Right cardiac atrium (tissue), 5 donors: ENCODE data around the gene PAXX. TPM values are rescaled to one million over a fixed set of nuclear protein-coding genes. Genes with fewer than 3 reads are reported as not detected.
"Not testable (repeated sequence)": the region's sequence is repeated elsewhere in the genome, so short reads cannot be mapped to it uniquely, and the experiment has no call there.

Experiments
- ATAC-seq, 2 donors: fragments of 200-7000 bp; cut with Tn5 transposase; one replicate each; pipeline versions ENCODE4 v1.8.0 to v1.9.1; 2020; ENCODE audit warnings: moderate library complexity in 2 of 2, mild to moderate bottlenecking in 1 of 2
- DNase-seq, 3 donors: peaks; one replicate each; pipeline ENCODE4 v3.0.0-alpha.2; 2020
- H3K27ac ChIP-seq: one replicate; pipeline ENCODE4 v1.5.1; 2013; ENCODE audit warnings: mild to moderate bottlenecking, low read length, control low read depth, moderate library complexity
- H3K27me3 ChIP-seq: one replicate; pipeline ENCODE4 v1.6.1; 2013; ENCODE audit not compliant: control insufficient read depth, insufficient read depth
- H3K4me1 ChIP-seq: one replicate; pipeline ENCODE4 v1.6.1; 2013; ENCODE audit warnings: low read length; ENCODE audit not compliant: control insufficient read depth, insufficient read depth
- H3K4me3 ChIP-seq: one replicate; pipeline ENCODE4 v1.5.1; 2013; ENCODE audit warnings: low read length, control low read depth
- H3K9me3 ChIP-seq: one replicate; pipeline ENCODE4 v1.6.1; 2013; ENCODE audit warnings: low read length; ENCODE audit not compliant: control insufficient read depth
- WGBS: extraction: QIAGEN DNeasy Blood & Tissue Kit; methylation state at CpG from one replicate; pipeline ENCODE4 v1.1.7; 2013; 5-methylcytosine and 5-hydroxymethylcytosine counted together
- intact Hi-C, 4 donors: fragments of 100-400 bp; cut with DNase I; formaldehyde crosslinking; loops; one replicate each; pipeline versions ENCODE4 v1.11.0 to v1.14.0; 2022 to 2023
- polyA plus RNA-seq: library from polyadenylated mRNA; stranded (reverse); fragments of 200-250 nt; gene quantifications from one replicate; pipeline ENCODE4 v1.2.3, GENCODE V29; 2013
- total RNA-seq, 4 donors: library from RNA; stranded (reverse); fragmentation: NEBNext Ultra II Directional; extraction: Animal tissue kit (Norgen Biotek cat#: 25700); gene quantifications; one replicate each; pipeline ENCODE4 v1.2.1, GENCODE V29; 2021
- donor health status: healthy with polysubstance abuse.
- donor health status: DM: no; HTN: yes; CAD: no.
- donor health status: DM: no; HTN: no; CAD: no.
- donor health status: DM: no; HTN: yes; CAD: no; lungs with severe emphysema.
- donor health status: DM: yes; HTN: yes; CAD: no.

PAXX gene
- total and polyA plus RNA-seq, 5 donors, result 24.8 to 44.5 (median 29.4) TPM

DNA sequence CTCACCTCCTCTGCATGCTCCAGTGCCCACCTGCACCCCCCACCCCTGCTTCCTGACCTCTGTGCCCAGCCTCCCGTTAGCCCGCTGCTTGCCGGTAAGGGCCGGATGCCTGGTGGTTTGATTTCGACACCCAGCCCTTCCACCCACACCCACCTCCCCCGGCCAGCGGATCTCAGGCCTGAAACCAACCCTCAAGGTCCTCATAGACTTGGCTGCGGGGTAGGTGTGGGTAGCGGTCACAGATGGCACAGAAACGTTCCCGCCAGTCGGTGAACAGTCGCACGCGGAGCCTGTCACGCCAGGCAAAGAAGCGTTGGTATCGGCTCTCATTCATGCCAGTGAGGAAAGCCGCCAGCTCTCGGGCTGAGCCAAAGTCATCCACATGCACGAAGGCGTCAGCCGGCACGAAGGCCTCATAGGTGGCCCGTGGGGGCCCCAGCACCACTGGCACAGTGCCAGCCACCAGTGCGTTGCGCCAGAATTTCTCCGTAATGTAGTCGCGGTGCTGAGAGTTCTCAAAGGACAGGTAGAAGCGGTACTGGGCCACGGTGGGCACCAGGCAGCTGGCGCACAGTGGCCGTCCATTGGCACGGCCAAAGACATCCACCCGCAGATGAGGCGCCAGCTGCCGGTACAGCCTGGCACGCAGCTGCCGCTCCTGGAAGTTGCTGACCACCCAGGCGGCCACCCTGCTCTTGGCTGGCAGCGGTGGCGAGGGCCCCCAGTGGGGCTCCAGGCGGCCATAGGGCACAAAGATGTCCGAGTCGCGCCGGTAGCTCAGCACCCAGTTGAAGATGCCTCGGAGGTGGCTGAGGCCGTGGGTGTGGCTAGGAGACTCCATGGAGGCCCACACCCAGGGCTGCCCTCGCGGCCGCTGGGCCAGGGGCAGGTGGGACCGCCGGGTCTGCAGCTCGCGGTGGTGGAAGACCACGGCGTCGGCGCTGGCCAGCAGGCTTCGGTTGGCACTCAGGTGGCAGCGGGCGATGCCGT lies 38.6 kb downstream of the PAXX start:
- 88% methylated on average over 65 of the region's 65 CpGs for WGBS
- intact Hi-C loops, result loop anchor here in 1 of 4 donors (10.0 kb wide), 1 partner anchor 86 kb away; the partner anchor contains the start of genes C8G and FBXW5
- Histone ChIP-seq H3K4me3 (no peak overlapping the region), H3K4me1 (no peaks in the 10 kb centered on the region), H3K9me3 (no peaks in the 10 kb centered on the region), H3K27ac (no peak overlapping the region), H3K27me3 (no peaks in the 10 kb centered on the region)
- DNase-seq, result no peak
- ATAC-seq, result no peak

DNA sequence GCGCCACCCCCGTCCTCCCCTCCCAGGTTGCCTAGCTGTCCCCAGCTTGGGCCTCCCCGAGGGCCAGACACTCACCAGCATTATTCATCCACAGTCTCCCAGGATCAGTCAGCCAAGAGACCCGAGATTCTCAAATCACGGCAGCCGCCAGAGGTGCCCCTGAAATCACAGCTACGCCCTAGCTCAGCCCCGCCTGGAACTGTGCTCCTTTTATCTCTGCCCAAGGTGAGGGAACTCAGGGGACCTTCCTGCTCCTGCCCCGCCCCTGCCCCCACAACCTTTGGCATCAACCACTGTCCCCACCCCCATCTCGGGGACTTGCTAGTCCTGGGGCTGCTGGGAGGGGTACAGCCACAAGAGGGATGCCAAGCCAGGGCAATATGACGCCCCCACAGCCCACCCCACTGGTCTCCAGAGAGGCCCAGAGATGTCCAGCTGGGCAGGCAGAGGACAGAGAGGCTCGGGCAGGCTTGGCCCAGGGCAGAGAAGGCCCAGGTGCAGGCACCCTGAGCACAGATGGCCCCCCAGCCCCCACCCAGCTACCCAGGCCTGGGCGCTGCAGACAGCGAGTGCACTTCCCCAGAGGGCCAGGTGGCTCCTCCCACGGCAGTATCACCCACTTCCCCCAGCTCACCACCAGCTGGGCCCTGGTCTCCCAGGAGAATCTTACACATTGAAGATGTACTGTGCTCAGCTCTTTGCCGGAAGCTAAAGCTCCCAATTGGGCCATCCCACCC lies 39.9 kb downstream of the PAXX start, which contains the start of gene FUT7:
FUT7 (minus strand) TSS at position 185 of the 737 bp plus-strand sequence; CDS start at position 88, 97 bp downstream.
- intact Hi-C loops, result loop anchor here in 1 of 4 donors (10.0 kb wide), 1 partner anchor 87 kb away; the partner anchor contains the start of genes C8G and FBXW5

DNA sequence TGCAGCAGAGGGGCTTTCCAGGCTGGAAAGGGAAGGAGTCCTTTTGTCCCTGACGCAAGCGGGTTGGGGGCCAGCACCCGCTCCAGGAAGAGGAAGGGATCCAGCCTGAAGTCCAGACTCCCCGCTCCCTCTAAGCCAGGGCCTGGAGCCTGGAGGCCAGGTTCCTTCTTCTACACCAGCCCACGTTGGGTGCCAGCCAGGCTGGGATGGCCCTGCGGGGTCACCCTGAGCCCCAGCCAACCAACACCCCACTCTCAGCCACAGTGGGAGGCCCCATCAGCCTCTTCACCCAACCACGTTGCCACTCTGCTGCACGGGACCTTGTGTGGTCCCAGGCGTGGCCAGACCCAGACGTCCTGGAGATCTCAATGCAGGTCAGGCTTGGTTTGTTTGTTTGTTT lies 40.6 kb downstream of the PAXX start:
- intact Hi-C loops, result loop anchor here in 1 of 4 donors (10.0 kb wide), 1 partner anchor 88 kb away; the partner anchor contains the start of genes C8G and FBXW5
- DNase-seq, result peak; percentile 65 to 89 (median 88)
- ATAC-seq, result peak; percentile 3 to 5
- no peak overlapping the region for H3K27ac ChIP-seq
- H3K4me1 ChIP-seq, result no peaks in the 10 kb centered on the region
- no peak overlapping the region for H3K4me3 ChIP-seq
- H3K9me3 ChIP-seq, result no peaks in the 10 kb centered on the region
- 65% methylated on average over 10 of the region's 10 CpGs for WGBS
- no peaks in the 10 kb centered on the region for H3K27me3 ChIP-seq

More for the DNA sequence above, 39.9 kb downstream of the PAXX start, which contains the start of gene FUT7:
- 59% methylated on average over 16 of the region's 16 CpGs for WGBS
- ATAC-seq (no peak), DNase-seq (no peak)
- Histone ChIP-seq H3K27me3 (no peaks in the 10 kb centered on the region), H3K27ac (no peak within 1 kb of the TSS), H3K4me1 (no peaks in the 10 kb centered on the region), H3K9me3 (no peaks in the 10 kb centered on the region), H3K4me3 (no peak within 1 kb of the TSS)

DNA sequence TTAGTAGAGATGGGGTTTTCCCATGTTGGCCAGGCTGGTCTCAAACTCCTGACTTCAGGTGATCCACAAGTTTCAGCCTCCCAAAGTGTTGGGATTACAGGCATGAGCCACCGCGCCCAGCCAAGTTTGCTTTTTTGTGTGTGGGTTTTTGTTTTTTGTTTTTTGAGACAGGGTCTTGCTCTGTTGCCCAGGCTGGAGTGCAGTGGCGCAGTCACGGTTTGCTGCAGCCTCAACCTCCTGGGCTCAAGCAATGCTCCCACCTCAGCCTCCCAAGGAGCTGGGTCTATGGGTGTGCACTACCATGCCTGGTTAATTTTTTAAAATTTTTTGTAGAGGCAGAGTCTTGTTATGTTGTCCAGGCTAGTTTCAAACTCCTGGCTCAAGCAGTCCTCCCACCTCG lies 41.3 kb downstream of the PAXX start:
- intact Hi-C loops, result loop anchor here in 1 of 4 donors (10.0 kb wide), 1 partner anchor 89 kb away; the partner anchor contains the start of genes C8G and FBXW5

DNA sequence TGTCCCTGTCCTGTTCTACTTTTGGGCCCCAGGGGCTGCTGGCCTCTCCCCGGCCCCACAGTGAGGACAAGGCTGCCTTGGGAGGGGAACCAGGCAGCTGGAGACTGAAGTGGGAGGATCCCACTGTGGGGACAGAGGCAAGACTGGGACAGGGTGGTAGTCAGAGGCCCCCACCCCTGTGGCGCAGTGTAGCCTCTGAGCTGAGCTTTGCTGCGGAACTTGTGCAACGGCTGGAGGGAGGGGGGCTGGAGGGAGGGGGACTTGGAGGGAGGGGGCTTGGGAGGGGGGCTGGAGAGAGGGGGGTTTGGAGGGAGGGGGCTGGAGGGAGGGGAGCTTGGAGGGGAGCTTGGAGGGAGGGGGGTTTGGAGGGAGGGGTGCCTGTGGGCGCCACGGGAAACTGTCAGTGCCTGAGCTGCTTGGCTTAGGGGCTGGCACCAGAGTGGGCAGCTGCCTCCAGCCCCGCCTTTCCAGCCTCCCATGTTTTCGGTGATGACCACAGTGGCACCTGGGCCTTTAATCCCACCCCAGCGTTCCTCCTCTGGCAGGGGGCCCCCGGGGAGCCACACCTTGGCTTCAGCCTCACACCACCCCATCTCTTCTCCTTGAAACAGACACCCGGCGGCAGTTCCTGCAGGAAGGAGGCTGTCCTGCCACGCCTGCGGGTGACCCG lies 42.0 kb downstream of the PAXX start:
- H3K4me3 ChIP-seq, result no peak overlapping the region
- H3K27me3 ChIP-seq, result no peaks in the 10 kb centered on the region
- DNase-seq (peak in 2 of 3 donors; percentile 79 to 83), ATAC-seq (no peak)
- H3K27ac ChIP-seq, result no peak overlapping the region
- intact Hi-C loops, result loop anchor here in 3 of 4 donors (2.0 to 10.0 kb wide), 2 partner anchors 89 to 247 kb away; partner anchors contain the start of genes C8G (in 1 of the 3) and FBXW5 (in 1 of the 3)
- 42% methylated on average over 15 of the region's 15 CpGs for WGBS
- H3K9me3 ChIP-seq, result no peaks in the 10 kb centered on the region
- no peaks in the 10 kb centered on the region for H3K4me1 ChIP-seq

More for the DNA sequence above, 41.3 kb downstream of the PAXX start:
- not testable (repeated sequence) for DNase-seq, ATAC-seq, H3K4me3 ChIP-seq, H3K27me3 ChIP-seq, H3K27ac ChIP-seq, H3K9me3 ChIP-seq, H3K4me1 ChIP-seq
- 96% methylated on average over 5 of the region's 5 CpGs for WGBS

DNA sequence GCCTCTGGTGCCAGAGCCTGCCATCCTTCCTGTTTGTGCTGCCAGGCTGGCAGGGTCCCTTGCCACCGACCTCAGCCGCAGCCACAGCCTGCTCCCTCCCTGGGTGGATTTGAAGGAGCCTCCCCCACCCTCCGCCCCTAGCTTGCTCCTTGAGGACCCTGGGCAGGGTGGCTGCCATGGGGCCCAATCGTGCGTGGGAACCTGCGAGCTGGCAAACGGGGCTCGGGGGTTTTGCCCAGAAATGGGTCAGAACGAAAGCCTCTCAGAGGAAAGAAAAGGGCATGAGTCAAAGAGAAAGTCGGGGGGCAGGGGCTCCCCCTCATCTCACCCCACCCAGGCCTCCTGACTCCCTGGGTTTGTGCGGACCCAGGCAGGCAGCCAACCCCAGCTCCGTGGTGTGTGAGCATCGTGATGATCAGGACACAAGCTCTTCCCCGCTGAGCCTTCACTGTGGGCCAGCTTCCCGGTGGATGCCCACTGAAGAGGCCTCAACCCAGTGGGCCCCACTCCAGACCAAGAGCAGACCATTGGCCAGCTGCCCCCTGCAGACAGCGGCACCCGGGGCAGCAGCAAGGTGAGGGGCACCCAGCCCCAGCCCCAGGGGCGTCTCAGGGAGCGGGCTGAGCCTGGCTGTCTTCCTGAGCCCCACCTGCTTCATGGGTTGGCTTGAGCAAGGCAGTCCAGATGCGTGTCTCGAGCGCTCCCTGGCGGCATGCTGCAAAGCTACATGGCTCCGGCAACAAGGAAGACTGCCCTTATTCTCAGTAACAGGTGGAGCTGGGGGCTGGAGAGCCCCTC lies 42.7 kb downstream of the PAXX start:
- ATAC-seq (peak; percentile 63 to 76), DNase-seq (peak; percentile 77 to 93 (median 90))
- intact Hi-C loops, result loop anchor here (2.0 to 10.0 kb wide), 4 partner anchors 88 to 248 kb away; partner anchors contain the start of genes C8G (in 2 of the 4) and FBXW5 (in 1 of the 4)
- no peak overlapping the region for H3K27ac ChIP-seq
- WGBS, result 21% methylated on average over 24 of the region's 24 CpGs
- no peak overlapping the region for H3K4me3 ChIP-seq
- no peaks in the 10 kb centered on the region for H3K9me3 ChIP-seq
- no peaks in the 10 kb centered on the region for H3K4me1 ChIP-seq
- no peaks in the 10 kb centered on the region for H3K27me3 ChIP-seq

DNA sequence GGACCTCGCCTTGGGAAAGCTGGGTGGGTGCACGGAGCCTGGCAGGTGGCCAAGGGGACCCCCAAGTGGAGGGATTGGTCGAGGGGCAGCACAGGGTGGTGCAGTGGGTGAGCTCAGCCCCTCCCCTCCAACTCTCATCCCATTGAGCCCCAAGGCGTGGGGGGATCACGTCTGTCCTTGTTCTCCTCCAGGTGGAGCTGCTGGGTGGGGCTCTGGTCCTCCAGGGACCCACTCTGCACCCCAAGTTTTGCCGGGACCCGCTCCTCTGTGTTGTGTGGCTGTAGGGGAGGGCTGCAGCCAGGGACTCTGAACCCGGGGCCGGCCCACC lies 43.2 kb downstream of the PAXX start:
- H3K4me1 ChIP-seq, result no peaks in the 10 kb centered on the region
- no peak overlapping the region for H3K27ac ChIP-seq
- no peaks in the 10 kb centered on the region for H3K27me3 ChIP-seq
- intact Hi-C loops, result loop anchor here (2.0 to 10.0 kb wide), 4 partner anchors 88 to 249 kb away; partner anchors contain the start of genes C8G (in 2 of the 4) and FBXW5 (in 1 of the 4)
- H3K4me3 ChIP-seq, result no peak overlapping the region
- WGBS, result 23% methylated on average over 9 of the region's 9 CpGs
- DNase-seq (no peak), ATAC-seq (peak in 1 of 2 donors; percentile 2)
- no peaks in the 10 kb centered on the region for H3K9me3 ChIP-seq

DNA sequence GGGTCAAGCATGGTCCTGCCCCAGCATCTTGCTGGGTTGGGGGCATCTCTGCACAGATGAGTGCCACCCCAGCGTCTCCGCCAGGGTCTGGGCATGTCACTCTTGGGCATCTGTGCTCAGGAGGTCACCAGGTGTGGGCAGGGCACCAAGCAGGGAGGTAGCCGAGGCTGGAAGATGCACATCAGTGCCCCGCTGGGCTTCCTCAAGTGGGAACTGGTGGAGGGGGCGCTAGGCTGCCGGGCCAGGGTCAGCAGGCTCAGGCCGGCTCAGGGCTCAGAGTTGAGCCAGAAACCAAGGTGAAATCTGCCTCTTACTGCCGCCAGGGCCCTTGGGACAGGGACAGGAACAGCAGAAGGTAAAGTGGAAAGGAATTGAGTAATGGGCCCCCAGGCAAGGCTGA lies 43.7 kb downstream of the PAXX start:
- H3K27ac ChIP-seq, result no peak overlapping the region
- ATAC-seq (peak in 1 of 2 donors; percentile 1), DNase-seq (no peak)
- no peaks in the 10 kb centered on the region for H3K27me3 ChIP-seq
- intact Hi-C loops, result loop anchor here (2.0 to 10.0 kb wide), 4 partner anchors 89 to 249 kb away; partner anchors contain the start of genes C8G (in 2 of the 4) and FBXW5 (in 1 of the 4)
- H3K4me1 ChIP-seq, result no peaks in the 10 kb centered on the region
- H3K4me3 ChIP-seq, result no peak overlapping the region
- WGBS, result 77% methylated on average over 8 of the region's 8 CpGs
- H3K9me3 ChIP-seq, result no peaks in the 10 kb centered on the region

DNA sequence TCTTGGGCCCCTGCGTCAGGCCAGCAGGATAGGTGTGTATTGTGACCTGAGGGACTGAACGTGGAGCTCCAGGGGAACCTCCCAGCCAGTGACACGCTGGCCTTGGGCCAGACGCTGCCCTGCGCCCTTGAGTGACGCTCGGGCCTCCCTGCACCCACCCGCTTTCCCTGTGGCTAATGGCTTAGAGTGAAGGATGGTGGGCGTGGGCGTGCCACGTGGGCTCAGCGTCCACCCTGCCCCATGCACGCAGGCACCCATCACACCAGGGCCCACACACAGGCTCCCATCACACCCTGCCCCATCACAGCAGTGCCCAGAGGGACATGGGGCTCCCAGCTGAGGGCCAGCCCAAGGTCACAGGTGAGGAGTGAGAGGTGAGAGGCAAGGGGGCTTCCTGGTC lies 44.8 kb downstream of the PAXX start:
- no peak for ATAC-seq
- Histone ChIP-seq H3K9me3 (no peaks in the 10 kb centered on the region), H3K27me3 (no peaks in the 10 kb centered on the region), H3K4me1 (no peaks in the 10 kb centered on the region), H3K4me3 (no peak overlapping the region), H3K27ac (no peak overlapping the region)
- peak in 1 of 3 donors; percentile 52 for DNase-seq
- 74% methylated on average over 13 of the region's 13 CpGs for WGBS
- intact Hi-C loops, result loop anchor here in 3 of 4 donors (5.0 to 10.0 kb wide), 3 partner anchors 90 to 250 kb away; partner anchors contain the start of genes C8G (in 2 of the 3) and FBXW5 (in 1 of the 3)
